ENCODE measurements around the gene FAM174C. TPM values are rescaled to one million over a fixed set of nuclear protein-coding genes. Genes with fewer than 3 reads are reported as not detected.
A peak's percentile ranks its signal among the peaks of the same experiment; 100 is the strongest.

The FAM174C gene
- total RNA-seq, 1 experiment from 2014 or later = 77.1 TPM

DNA sequence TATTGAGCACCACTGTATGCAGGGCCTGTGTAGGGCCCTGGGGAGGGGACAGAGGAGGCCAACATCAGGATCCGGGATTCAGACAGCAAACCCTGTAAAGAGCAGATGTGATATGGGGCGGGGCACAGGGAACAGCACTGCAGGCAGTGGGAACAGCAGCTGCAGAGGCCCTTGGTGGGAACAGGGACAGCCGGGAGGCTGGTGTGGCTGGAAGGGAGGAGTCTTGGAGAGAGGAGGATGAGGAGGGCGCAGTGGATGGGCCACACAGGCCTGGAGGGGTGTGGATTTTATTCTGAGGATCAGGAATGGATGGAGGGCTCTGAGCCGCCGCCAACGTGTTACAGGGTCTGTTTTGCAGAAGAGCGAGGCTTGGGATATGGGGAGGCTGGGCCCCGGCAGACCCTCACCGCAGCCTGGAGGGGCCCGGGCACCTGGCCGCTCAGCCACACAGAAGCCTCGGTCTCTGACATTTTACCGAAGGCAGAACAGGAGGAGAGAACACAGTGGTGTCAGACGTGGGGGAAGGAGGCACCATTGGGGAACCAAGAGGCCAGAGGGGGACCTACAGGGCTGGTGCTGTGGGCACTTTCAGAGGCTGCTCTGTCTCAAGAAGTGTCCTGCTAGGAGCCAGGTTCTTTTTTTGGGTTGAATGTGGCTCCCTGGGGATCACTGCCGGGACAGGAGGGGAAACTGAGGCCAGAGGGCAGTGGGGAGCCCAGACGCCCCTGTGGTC, 17.3 kb downstream of the FAM174C start:
- Histone ChIP-seq H4K20me1 (ENCODE audit: insufficient read depth) (no peaks in the 10 kb centered on the region), H3K9ac (ENCODE audit: low read length) (no peak overlapping the region), H3K27ac (ENCODE audit: low read depth, low read length) (no peak overlapping the region; the same call in 1 of the 2 replicates), H3K36me3 (ENCODE audit: control insufficient read depth in 1 of 2, insufficient read depth in 2 of 2, low read length in 2 of 2) (no peaks in the 10 kb centered on the region), H3K4me2 (ENCODE audit: low read length) (no peak overlapping the region), H3K4me1 (ENCODE audit: control insufficient read depth in 1 of 2, insufficient read depth in 2 of 2, low read length in 2 of 2) (peaks cover 12 to 21% of the 10 kb centered on the region in 2 experiments), H3K27me3 (ENCODE audit: insufficient read depth, low read length) (no peaks in the 10 kb centered on the region), H3K79me2 (ENCODE audit: insufficient read depth, low read length) (no peaks in the 10 kb centered on the region), H2AFZ (ENCODE audit: low read depth, low read length, poor library complexity, severe bottlenecking) (no peak overlapping the region), H3K9me3 (ENCODE audit: control insufficient read depth in 1 of 2, insufficient read depth in 1 of 2, low read depth in 1 of 2, low read length in 2 of 2) (no peaks in the 10 kb centered on the region), H3K4me3 (replicated peaks in 1 of 2; ENCODE audit: low read depth in 1 of 2, low read length in 2 of 2) (no peak overlapping the region), H3K9me2 (ENCODE audit: insufficient read depth) (no peaks in the 10 kb centered on the region)
- DNase-seq (ENCODE audit: low read depth, low spot score) (no peak), ATAC-seq (0 out of 2 replicates have a peak, but pooled peaks have one; percentile 7)
- ChIA-PET POLR2A (no interaction called here), CTCF (no interaction called here), RAD21 (ENCODE audit: low non-redundant PET in 1 of 2, low total read pairs in 2 of 2, uncharacterized antibody in 2 of 2, unreplicated experiment in 2 of 2) (no interaction called here)
- no TSS peak for BruUV-seq (replicated peaks)
- intact Hi-C loops (cut with micrococcal nuclease) = no loop called here
- TF ChIP-seq YY1 (IDR thresholded peaks at IDR 0.05; ENCODE audit: extremely low read depth, insufficient replicate concordance, low read depth, low read length) (no peak), POLR2AphosphoS5 (IDR thresholded peaks at IDR 0.05; ENCODE audit: low read depth, low read length) (no peak)
- TF ChIP-seq, protein P1, sequence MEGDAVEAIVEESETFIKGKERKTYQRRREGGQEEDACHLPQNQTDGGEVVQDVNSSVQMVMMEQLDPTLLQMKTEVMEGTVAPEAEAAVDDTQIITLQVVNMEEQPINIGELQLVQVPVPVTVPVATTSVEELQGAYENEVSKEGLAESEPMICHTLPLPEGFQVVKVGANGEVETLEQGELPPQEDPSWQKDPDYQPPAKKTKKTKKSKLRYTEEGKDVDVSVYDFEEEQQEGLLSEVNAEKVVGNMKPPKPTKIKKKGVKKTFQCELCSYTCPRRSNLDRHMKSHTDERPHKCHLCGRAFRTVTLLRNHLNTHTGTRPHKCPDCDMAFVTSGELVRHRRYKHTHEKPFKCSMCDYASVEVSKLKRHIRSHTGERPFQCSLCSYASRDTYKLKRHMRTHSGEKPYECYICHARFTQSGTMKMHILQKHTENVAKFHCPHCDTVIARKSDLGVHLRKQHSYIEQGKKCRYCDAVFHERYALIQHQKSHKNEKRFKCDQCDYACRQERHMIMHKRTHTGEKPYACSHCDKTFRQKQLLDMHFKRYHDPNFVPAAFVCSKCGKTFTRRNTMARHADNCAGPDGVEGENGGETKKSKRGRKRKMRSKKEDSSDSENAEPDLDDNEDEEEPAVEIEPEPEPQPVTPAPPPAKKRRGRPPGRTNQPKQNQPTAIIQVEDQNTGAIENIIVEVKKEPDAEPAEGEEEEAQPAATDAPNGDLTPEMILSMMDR (IDR thresholded peaks at IDR 0.05 in 2 of 3, conservative IDR thresholded peaks at IDR 0.05 in 1 of 3; ENCODE audit: borderline replicate concordance in 1 of 3, insufficient read depth in 1 of 3, low read depth in 2 of 3, low read length in 2 of 3) = no peak

- POLR2A ChIA-PET = no interaction called here
- CTCF ChIA-PET = no interaction called here
- Histone ChIP-seq H3K4me1 (ENCODE audit: control insufficient read depth in 1 of 2, insufficient read depth in 2 of 2, low read length in 2 of 2) (peaks cover 12 to 21% of the 10 kb centered on the region in 2 experiments), H3K27ac (ENCODE audit: low read depth, low read length) (no peak overlapping the region), H3K4me3 (replicated peaks in 1 of 2; ENCODE audit: low read depth in 1 of 2, low read length in 2 of 2) (no peak overlapping the region), H3K4me2 (ENCODE audit: low read length) (no peak overlapping the region), H3K9me3 (ENCODE audit: control insufficient read depth in 1 of 2, insufficient read depth in 1 of 2, low read depth in 1 of 2, low read length in 2 of 2) (no peaks in the 10 kb centered on the region), H3K9ac (ENCODE audit: low read length) (no peak overlapping the region), H3K79me2 (ENCODE audit: insufficient read depth, low read length) (no peaks in the 10 kb centered on the region), H3K9me2 (ENCODE audit: insufficient read depth) (no peaks in the 10 kb centered on the region), H2AFZ (ENCODE audit: low read depth, low read length, poor library complexity, severe bottlenecking) (no peak overlapping the region), H3K36me3 (ENCODE audit: control insufficient read depth in 1 of 2, insufficient read depth in 2 of 2, low read length in 2 of 2) (no peaks in the 10 kb centered on the region), H4K20me1 (ENCODE audit: insufficient read depth) (no peaks in the 10 kb centered on the region), H3K27me3 (ENCODE audit: insufficient read depth, low read length) (no peaks in the 10 kb centered on the region)
- no peak for ATAC-seq
- no peak for DNase-seq (ENCODE audit: low read depth, low spot score)
- TF ChIP-seq EZH2phosphoT487 (IDR thresholded peaks at IDR 0.05; ENCODE audit: borderline replicate concordance) = no peak
- TF ChIP-seq EGR1 (IDR thresholded peaks at IDR 0.05; ENCODE audit: low read depth) = no peak
- TF ChIP-seq, protein P1 (IDR thresholded peaks at IDR 0.05 in 2 of 3, conservative IDR thresholded peaks at IDR 0.05 in 1 of 3; ENCODE audit: borderline replicate concordance in 1 of 3, insufficient read depth in 1 of 3, low read depth in 2 of 3, low read length in 2 of 3) = no peak
- no peak for TF ChIP-seq RAD21 (IDR thresholded peaks at IDR 0.05; ENCODE audit: low read depth)
- TF ChIP-seq CBX3 (IDR thresholded peaks at IDR 0.05; ENCODE audit: low read depth) = no peak
- no peak for TF ChIP-seq YY1 (IDR thresholded peaks at IDR 0.05; ENCODE audit: extremely low read depth, insufficient replicate concordance, low read depth, low read length)
- no peak for TF ChIP-seq SP1 (IDR thresholded peaks at IDR 0.05; ENCODE audit: low read depth)
- TF ChIP-seq, protein P2, sequence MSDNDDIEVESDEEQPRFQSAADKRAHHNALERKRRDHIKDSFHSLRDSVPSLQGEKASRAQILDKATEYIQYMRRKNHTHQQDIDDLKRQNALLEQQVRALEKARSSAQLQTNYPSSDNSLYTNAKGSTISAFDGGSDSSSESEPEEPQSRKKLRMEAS (IDR thresholded peaks at IDR 0.05) = no peak
- TF ChIP-seq TCF7L2 (IDR thresholded peaks at IDR 0.05; ENCODE audit: borderline replicate concordance, extremely low read depth, insufficient read depth, insufficient read length) = no peak
- intact Hi-C loops (cut with micrococcal nuclease) = no loop called here
- RAD21 ChIA-PET (ENCODE audit: low non-redundant PET in 1 of 2, low total read pairs in 2 of 2, uncharacterized antibody in 2 of 2, unreplicated experiment in 2 of 2) = no interaction called here
- no TSS peak for BruUV-seq (replicated peaks)
These were observed 18.7 kb downstream of the FAM174C start for GRCh38 chr19:1293782-1294604.
